GM13977 (cell line): ENCODE measurements around the gene ADCY4.
"Not testable (repeated sequence)": the region's sequence is repeated elsewhere in the genome, so short reads cannot be mapped to it uniquely, and the experiment has no call there.

ENCODE experiments used
- DNase-seq: peaks from one replicate; pipeline ENCODE4 v3.0.0; 2012; ENCODE audit warnings: low spot score
- in situ Hi-C: fragments of 300-500 bp; cut with MboI; formaldehyde crosslinking; loops from one replicate; pipeline ENCODE4 v1.12.0; 2022; ENCODE audit warnings: low sequenced_read_pairs, low pct_unique_long_range_greater_than_20kb, mixed read lengths, inconsistent platforms; ENCODE audit not compliant: unreplicated experiment
- TF ChIP-seq, protein P1 (sequence below): IDR thresholded peaks from 2 replicates; pipeline ENCODE4 v1.5.1; 2012; ENCODE audit warnings: mild to moderate bottlenecking, control low read depth; ENCODE audit not compliant: insufficient read depth; ENCODE audit errors: extremely low read depth, missing control alignments

ADCY4 gene

DNA sequence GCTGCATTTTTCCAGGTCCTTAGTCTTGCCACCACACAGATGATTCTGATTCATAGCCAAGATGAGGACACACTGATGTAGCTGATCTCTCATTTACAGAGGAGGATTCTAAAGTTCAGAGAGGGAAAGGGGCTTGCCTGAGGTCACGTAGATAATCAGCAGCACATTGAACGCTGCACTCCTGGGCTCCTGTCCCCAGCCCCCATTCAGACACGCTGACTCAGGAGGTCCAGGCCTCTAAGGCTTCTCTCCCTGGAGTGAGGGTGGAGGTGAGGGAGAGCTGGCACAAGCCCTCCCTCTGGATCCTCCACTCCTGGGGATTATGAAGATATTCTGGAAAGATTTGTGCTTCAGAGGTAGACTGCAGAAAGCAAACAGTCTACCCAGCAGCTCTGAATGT is 43.5 kb upstream of the ADCY4 start:
- in situ Hi-C loops, result no loop called here
- TF ChIP-seq, protein P1, sequence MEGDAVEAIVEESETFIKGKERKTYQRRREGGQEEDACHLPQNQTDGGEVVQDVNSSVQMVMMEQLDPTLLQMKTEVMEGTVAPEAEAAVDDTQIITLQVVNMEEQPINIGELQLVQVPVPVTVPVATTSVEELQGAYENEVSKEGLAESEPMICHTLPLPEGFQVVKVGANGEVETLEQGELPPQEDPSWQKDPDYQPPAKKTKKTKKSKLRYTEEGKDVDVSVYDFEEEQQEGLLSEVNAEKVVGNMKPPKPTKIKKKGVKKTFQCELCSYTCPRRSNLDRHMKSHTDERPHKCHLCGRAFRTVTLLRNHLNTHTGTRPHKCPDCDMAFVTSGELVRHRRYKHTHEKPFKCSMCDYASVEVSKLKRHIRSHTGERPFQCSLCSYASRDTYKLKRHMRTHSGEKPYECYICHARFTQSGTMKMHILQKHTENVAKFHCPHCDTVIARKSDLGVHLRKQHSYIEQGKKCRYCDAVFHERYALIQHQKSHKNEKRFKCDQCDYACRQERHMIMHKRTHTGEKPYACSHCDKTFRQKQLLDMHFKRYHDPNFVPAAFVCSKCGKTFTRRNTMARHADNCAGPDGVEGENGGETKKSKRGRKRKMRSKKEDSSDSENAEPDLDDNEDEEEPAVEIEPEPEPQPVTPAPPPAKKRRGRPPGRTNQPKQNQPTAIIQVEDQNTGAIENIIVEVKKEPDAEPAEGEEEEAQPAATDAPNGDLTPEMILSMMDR, result no peak
- DNase-seq, result no peak

DNA sequence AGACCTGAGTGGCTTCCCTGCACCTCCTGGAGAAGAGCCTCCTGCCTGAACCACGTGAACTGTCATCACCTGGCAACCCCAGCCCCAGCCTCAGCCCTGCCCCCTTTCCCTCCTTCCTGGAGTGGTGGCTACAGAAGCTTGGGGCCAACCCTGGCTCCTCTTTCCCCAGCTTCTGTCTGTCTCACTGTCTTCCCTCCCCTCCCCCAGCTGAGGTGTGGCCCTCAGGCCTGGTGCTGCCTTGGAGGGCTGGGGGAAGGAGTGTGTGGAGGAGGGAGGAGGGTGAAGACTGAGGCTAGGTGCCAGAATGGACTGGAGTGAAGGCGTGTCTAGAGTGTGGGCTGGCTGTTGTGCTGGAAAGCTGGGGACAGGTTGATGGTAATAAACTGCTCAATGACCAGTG is 42.8 kb upstream of the ADCY4 start:
- TF ChIP-seq, protein P1, result no peak
- no peak for DNase-seq
- in situ Hi-C loops, result no loop called here

DNA sequence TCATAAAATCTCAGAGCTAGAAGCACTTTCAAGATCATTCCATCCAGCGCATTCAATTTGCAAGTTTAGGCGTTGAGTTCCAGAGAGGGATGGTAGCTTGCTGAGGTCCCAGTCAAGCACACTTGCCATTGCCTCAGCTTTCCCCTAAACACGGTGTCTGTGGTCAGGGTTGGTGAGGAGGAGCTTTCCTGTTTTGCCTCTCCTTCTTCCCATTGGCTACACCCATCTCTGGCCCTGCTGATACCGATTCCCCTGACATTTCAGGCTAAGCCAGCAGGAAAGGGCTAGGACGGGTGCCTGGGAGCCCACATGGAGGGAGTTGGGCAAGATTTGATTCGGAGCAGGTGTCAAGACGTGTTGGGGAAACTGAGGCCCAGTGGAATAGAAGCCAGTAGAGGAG is 42.3 kb upstream of the ADCY4 start:
- TF ChIP-seq, protein P1, result no peak
- in situ Hi-C loops, result no loop called here
- DNase-seq, result no peak

DNA sequence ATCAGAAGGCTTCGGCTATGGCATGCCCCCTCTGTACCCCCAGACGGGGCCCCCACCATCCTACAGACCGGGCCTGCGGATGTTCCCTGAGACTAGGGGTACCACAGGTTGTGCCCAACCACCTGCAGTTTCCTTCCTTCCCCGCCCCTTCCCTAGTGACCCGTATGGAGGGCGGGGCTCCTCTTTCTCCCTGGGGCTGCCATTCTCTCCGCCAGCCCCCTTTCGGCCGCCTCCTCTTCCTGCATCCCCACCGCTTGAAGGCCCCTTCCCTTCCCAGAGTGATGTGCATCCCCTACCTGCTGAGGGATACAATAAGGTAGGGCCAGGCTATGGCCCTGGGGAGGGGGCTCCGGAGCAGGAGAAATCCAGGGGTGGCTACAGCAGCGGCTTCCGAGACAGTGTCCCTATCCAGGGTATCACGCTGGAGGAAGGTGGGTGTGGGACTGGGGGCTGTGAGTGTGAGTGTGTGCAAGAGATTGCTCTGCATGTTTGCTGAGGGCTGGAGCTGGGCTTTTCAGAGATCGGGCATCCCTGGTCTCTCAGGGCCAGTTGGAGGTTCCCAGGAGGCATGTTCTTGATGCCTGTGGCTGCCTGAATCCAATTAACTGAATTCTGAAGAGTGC is 41.7 kb upstream of the ADCY4 start:
- TF ChIP-seq, protein P1, result no peak
- in situ Hi-C loops, result no loop called here
- DNase-seq, result no peak

DNA sequence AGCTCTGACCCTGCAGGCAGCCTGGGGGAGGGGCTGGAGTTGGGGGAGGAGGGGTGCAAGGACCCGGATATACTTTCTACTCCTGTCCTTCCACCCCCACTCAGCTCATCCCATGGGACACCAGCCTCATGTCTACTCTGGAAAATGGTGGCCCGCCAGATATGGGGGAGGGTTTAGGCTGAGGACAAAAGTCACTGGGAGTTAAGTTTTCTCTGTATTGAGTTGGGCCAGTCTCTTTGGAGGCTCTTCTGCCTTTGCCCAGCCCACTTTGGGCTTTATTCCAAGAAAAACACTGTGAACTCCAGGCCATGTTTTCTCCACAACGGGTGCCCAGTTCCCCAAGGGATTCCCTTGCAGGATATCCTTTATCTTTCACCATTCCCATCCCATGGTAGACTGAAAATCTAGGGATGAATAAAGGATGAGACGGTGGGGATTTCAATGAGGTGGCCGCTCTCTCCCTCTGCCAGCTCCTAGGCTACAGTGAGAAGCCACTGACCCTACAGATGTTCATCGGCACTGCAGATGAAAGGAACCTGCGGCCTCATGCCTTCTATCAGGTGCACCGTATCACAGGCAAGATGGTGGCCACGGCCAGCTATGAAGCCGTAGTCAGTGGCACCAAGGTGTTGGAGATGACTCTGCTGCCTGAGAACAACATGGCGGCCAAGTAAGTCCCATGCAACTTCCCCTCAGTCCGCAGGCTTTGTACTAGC is 38.0 kb upstream of the ADCY4 start:
- no peak for DNase-seq
- in situ Hi-C loops, result no loop called here
- TF ChIP-seq, protein P1, result no peak

DNA sequence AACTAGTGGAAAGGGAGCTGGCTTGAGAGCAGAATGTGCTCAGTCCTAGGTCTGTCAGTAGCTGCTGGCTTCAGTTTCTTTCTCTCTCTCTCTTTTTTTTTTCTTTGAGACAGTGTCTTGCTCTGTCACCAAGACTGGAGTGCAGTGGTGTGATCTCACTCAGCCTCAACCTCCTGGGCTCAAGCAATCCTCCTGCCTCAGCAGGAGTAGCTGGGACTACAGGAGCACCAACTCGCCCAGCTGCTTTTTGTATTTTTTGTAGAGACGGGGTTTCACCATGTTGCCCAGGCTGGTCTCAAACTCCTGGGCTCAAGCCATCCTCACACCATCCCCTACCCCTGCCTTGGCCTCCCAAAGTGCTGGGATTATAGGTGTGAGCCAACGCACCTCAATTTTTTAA is 36.7 kb upstream of the ADCY4 start:
- DNase-seq, in situ Hi-C loops: not testable (repeated sequence)

DNA sequence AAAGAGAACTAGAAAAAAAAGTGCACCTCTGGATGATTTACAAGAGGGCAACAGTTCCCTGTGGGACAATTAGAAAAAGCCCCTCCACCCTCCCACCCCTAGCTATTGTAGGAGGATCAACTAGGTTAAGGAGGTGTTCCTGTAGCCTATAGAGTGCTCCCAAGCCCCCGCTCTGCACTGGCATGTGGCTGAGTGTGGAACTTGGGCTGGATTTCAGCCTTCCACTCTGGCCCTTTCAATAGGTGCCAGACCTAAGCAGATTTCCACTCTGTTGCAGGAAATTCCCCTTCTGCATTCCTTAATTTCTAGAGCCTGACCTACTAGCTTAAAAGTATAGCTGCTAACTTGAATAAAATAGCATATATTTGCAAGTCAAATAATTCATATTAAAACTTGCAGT is 35.9 kb upstream of the ADCY4 start:
- DNase-seq, result no peak
- TF ChIP-seq, protein P1, result no peak
- in situ Hi-C loops, result no loop called here
